Gastroesophageal sphincter (tissue), 4 donors: ENCODE measurements around the gene CD84. TPM values are rescaled to one million over a fixed set of nuclear protein-coding genes. Genes with fewer than 3 reads are reported as not detected.

Source experiments
- ATAC-seq: fragments of 150-250 bp; one replicate; pipeline ENCODE4 v1.9.1; 2016; ENCODE audit warnings: mild to moderate bottlenecking, moderate library complexity
- H3K27ac ChIP-seq, 4 donors: fragments of 200-600 bp; sonication (generic) in 3 of 4; 1 replicate in 3 of 4; 2 replicates in 1 of 4; pipeline ENCODE4 v1.5.1; 2016 to 2019
- H3K27me3 ChIP-seq: fragments of 200-600 bp; sonication (generic); one replicate; pipeline ENCODE4 v1.5.1; 2019
- H3K36me3 ChIP-seq, 2 donors: fragments of 200-600 bp; sonication (generic); one replicate each; pipeline ENCODE4 v1.5.1; 2019; ENCODE audit warnings: control low read depth in 1 of 2
- H3K4me1 ChIP-seq, 3 donors: fragments of 200-600 bp; sonication (generic); 1 replicate in 2 of 3; 2 replicates in 1 of 3; pipeline ENCODE4 v1.5.1; 2016 to 2019; ENCODE audit warnings: control low read depth in 2 of 3
- H3K4me3 ChIP-seq, 2 donors: fragments of 200-600 bp; sonication (generic); one replicate each; pipeline ENCODE4 v1.5.1; 2019; ENCODE audit warnings: mild to moderate bottlenecking in 1 of 2, moderate library complexity in 1 of 2
- H3K9me3 ChIP-seq, 3 donors: fragments of 200-600 bp; sonication (generic); one replicate each; pipeline ENCODE4 v1.5.1; 2017 to 2019; ENCODE audit warnings: control low read depth in 2 of 3
- EP300 ChIP-seq: sonication (generic); formaldehyde crosslinking; IDR thresholded peaks from one replicate; pipeline ENCODE4 v1.6.1; 2017; ENCODE audit warnings: antibody characterized with exemption, mild to moderate bottlenecking
- POLR2A ChIP-seq, 2 donors: fragments of 450-650 bp; IDR thresholded peaks; one replicate each; pipeline ENCODE4 v1.6.1; 2017; ENCODE audit warnings: antibody characterized with exemption in 2 of 2, mild to moderate bottlenecking in 2 of 2, moderate library complexity in 1 of 2
- POLR2AphosphoS5 ChIP-seq: sonication (generic); formaldehyde crosslinking; IDR thresholded peaks from one replicate; pipeline ENCODE4 v1.6.1; 2017; ENCODE audit warnings: antibody characterized with exemption
- WGBS, 2 donors: methylation state at CpG; one replicate each; pipeline ENCODE4 v1.1.5; 2018; ENCODE audit warnings: low coverage in 1 of 2; 5-methylcytosine and 5-hydroxymethylcytosine counted together
- total RNA-seq, 4 donors: library from RNA; depleted of rRNA; stranded (reverse); fragments of >200 nt; gene quantifications; one replicate each; pipeline ENCODE4 v1.1.0, GENCODE V29; 2016
- TF ChIP-seq, protein P1 (sequence below), 4 experiments: fragments of 200-600 bp in 2 of 4; fragments of 450-650 bp in 2 of 4; sonication (generic) in 1 of 4; IDR thresholded peaks; one replicate each; pipeline ENCODE4 v1.5.1; 2017 to 2019; ENCODE audit warnings: antibody characterized with exemption in 4 of 4, mild to moderate bottlenecking in 2 of 4, moderate library complexity in 2 of 4

Gene CD84
- total RNA-seq, 4 donors from 2014 or later, result 3.0 to 6.7 (median 4.3) TPM

DNA sequence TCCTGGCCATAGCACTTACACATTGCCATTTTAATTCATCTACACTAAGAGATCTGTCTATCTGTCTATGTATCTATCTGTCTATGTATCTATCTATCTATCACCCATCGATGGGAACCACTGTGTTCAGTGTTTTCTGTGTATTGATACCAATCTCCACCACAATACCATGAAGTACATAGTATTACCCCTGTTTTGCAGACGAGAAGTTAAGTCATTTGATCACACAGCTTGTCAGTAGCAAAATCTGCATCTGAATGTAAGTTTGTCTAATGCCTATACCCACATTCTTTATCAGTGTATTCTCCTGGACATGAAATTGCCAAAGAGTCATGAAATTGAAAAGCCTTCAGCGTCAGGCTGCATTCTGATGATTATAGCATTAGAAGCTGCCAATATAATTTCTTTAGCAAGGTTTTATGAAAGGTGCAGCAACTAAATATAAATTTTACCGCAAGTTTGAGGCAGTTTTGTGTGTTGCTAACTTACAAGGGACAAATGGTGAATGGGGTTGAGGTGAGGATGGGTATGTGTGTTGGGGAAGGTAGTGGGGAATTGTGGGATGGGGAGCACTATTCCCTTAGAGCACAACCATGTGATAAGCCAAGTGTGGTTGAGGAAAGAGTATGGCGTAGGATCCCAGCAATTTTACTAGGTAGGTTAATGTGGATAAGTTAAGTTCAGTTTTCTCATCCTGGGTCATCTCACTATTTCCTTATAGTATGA, 43.4 kb upstream of the CD84 start:
- 80 to 88% methylated on average over 5 of the region's 5 CpGs for WGBS, 2 donors
- no peak for ATAC-seq
- no peak overlapping the region for H3K27ac ChIP-seq

DNA sequence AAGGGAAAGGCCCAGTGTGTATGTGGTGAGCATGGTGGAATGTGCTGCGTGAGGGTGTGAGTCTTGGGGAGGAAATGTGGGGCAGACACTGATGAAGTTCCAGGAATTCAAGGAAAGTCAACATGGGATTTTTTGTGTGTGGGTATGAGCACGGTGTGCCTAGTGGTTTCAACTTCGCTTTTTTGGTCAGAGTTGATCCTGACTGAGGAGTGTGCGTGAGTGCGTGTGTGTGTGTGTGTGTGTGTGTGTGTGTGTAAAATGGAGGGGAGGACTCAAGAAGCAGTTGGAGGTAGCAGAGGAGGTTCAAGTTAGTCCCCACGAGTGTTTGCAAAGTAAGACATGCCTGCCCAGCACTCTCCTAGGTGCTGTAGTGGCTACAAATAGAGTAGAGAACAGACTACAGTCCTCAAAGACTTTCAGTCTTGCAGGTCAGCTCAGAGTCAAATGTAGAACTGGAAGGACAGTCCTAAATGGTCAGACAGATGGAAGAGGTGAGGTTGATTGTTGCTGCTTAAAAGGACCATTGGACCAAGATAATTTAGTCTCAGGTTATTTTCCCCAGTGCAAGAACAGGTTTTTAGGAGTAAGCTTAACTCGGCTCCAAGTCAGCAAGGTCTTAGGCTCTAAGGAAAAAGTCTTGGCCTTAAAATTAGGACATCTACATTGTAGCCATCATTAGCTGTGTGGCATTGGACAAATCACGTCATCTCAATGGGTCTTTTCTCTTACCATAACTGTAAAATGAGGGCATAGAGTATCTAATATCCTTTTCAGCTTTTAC, 42.5 kb upstream of the CD84 start:
- no peak for TF ChIP-seq POLR2AphosphoS5
- TF ChIP-seq, protein P1, sequence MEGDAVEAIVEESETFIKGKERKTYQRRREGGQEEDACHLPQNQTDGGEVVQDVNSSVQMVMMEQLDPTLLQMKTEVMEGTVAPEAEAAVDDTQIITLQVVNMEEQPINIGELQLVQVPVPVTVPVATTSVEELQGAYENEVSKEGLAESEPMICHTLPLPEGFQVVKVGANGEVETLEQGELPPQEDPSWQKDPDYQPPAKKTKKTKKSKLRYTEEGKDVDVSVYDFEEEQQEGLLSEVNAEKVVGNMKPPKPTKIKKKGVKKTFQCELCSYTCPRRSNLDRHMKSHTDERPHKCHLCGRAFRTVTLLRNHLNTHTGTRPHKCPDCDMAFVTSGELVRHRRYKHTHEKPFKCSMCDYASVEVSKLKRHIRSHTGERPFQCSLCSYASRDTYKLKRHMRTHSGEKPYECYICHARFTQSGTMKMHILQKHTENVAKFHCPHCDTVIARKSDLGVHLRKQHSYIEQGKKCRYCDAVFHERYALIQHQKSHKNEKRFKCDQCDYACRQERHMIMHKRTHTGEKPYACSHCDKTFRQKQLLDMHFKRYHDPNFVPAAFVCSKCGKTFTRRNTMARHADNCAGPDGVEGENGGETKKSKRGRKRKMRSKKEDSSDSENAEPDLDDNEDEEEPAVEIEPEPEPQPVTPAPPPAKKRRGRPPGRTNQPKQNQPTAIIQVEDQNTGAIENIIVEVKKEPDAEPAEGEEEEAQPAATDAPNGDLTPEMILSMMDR (IDR thresholded peaks at IDR 0.05), result no peak
- no peak for TF ChIP-seq EP300
- TF ChIP-seq POLR2A (IDR thresholded peaks at IDR 0.05), result no peak
- WGBS, 2 donors, result 64 to 86% methylated on average over 6 to 7 of the region's 8 CpGs

More for the DNA sequence above, 43.4 kb upstream of the CD84 start:
- TF ChIP-seq POLR2AphosphoS5 (no peak), EP300 (no peak), POLR2A (IDR thresholded peaks at IDR 0.05) (no peak)
- TF ChIP-seq, protein P1 (IDR thresholded peaks at IDR 0.05), result no peak
- Histone ChIP-seq H3K4me1 (no peaks in the 10 kb centered on the region), H3K36me3 (no peaks in the 10 kb centered on the region), H3K9me3 (no peaks in the 10 kb centered on the region), H3K27me3 (no peaks in the 10 kb centered on the region), H3K4me3 (no peak overlapping the region)

DNA sequence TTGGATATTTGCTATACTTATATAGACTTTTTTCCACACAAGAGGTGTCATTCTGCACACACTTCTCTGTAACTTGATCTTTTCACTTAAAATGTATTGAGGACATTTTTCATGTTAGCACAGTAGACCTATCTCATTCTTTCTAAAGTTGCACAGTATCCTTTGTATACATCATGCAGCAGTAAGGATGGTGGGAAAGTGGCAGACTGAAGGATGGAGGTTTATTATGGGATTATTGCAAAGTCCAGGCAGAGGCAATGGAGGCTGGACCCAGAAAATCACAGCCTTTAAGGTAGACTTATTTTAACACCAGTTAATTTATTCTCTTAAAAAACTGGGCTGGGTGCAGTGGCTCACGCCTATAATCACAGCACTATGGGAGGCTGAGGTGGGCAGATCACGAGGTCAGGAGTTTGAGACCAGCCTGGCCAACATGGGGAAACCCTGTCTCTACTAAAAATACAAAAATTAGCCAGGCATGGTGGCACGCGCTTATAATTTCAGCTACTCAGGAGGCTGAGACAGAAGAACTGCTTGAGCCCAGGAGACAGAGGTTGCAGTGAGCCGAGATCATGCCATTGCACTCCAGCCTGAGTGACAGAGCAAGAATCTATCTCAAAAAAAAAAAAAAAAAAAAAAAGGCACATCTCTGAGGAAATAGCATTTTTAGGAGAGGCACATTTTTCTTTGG, 41.8 kb upstream of the CD84 start:
- Histone ChIP-seq H3K27me3 (no peaks in the 10 kb centered on the region), H3K4me3 (no peak overlapping the region), H3K27ac (no peak overlapping the region), H3K9me3 (no peaks in the 10 kb centered on the region), H3K4me1 (no peaks in the 10 kb centered on the region), H3K36me3 (no peaks in the 10 kb centered on the region)
- no peak for ATAC-seq
- no peak for TF ChIP-seq EP300
- no peak for TF ChIP-seq POLR2AphosphoS5
- TF ChIP-seq, protein P1 (IDR thresholded peaks at IDR 0.05), result no peak
- no peak for TF ChIP-seq POLR2A (IDR thresholded peaks at IDR 0.05)
- 81 to 100% methylated on average over 1 to 5 of the region's 5 CpGs for WGBS, 2 donors

More for the DNA sequence above, 42.5 kb upstream of the CD84 start:
- Histone ChIP-seq H3K9me3 (no peaks in the 10 kb centered on the region), H3K4me1 (no peaks in the 10 kb centered on the region), H3K27me3 (no peaks in the 10 kb centered on the region), H3K27ac (no peak overlapping the region), H3K36me3 (no peaks in the 10 kb centered on the region), H3K4me3 (no peak overlapping the region)
- ATAC-seq, result no peak

DNA sequence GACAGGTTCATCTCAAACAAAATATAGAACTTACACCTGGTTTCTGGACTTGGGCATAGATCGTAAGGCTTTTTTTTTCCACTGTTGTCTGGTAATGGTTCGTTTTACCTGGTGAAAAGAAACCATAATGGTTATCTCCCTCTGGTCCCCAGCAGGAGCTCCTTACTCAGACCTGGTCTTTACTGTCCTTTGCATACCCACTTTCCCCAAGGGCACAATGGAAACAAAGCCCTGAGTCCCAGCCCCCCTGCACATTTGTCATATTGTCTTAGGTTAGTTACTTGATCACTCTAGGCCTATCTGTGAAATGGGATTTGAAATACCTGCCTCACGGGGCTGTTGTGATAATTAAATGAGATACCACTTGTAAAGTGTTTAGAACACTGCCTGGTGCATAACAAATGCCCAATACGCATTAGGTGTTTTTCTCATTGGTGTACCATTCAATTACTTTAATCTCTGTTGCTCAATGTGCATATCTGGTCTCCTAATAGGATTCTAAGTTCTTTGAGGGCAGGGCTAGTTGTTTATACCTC, 40.5 kb upstream of the CD84 start:
- no peaks in the 10 kb centered on the region for H3K36me3 ChIP-seq
- no peak for ATAC-seq
- TF ChIP-seq EP300 (no peak), POLR2AphosphoS5 (no peak), POLR2A (IDR thresholded peaks at IDR 0.05) (no peak)
- TF ChIP-seq, protein P1 (IDR thresholded peaks at IDR 0.05), result no peak
- WGBS, 2 donors, result 72 to 100% methylated on average over 1 to 4 of the region's 4 CpGs
- H3K27ac ChIP-seq, result no peak overlapping the region
- H3K4me3 ChIP-seq, result no peak overlapping the region
- H3K27me3 ChIP-seq, result no peaks in the 10 kb centered on the region
- H3K4me1 ChIP-seq, result no peaks in the 10 kb centered on the region
- no peaks in the 10 kb centered on the region for H3K9me3 ChIP-seq
